ENCODE data around the gene EVA1A. TPM values are rescaled to one million over a fixed set of nuclear protein-coding genes. Genes with fewer than 3 reads are reported as not detected.

Gene EVA1A
- total and polyA plus RNA-seq, 2 of the 8 experiments (the other 6 are each of a cell fraction or from before 2014, with no cell fraction given) = 2.4 to 4.3 TPM

- no peak overlapping the region for H3K27ac ChIP-seq (ENCODE audit: low read depth, low read length)
Observed at GRCh38 chr2:75515584-75516368, 45.0 kb downstream of the EVA1A start.

More at GRCh38 chr2:75515584-75516368, 45.0 kb downstream of the EVA1A start:
- Histone ChIP-seq H3K23me2 (ENCODE audit: low read depth, low read length) (no peaks in the 10 kb centered on the region; the same call in 1 of the 2 replicates), H4K20me1 (replicated peaks in 1 of 2; ENCODE audit: control insufficient read depth in 1 of 2, insufficient read depth in 2 of 2, low read length in 2 of 2) (no peaks in the 10 kb centered on the region), H3K9me3 (ENCODE audit: insufficient read depth in 2 of 2, low read depth in 1 of 2, low read length in 1 of 2) (peaks cover 8 to 9% of the 10 kb centered on the region in 2 experiments), H4K8ac (ENCODE audit: extremely low read depth, insufficient read depth, low read length) (no peak overlapping the region), H2BK5ac (ENCODE audit: low read depth, low read length) (no peak overlapping the region), H3K4me2 (ENCODE audit: insufficient read depth in 1 of 2, low read depth in 2 of 2, low read length in 2 of 2) (no peak overlapping the region), H3K4me3 (ENCODE audit: extremely low read depth in 1 of 4, insufficient read depth in 2 of 4, low read depth in 3 of 4, low read length in 4 of 4) (no peak overlapping the region), H2BK15ac (ENCODE audit: low read length) (no peak overlapping the region), H3K4me1 (replicated peaks in 1 of 4; ENCODE audit: control insufficient read depth in 3 of 4, insufficient read depth in 4 of 4, low read length in 3 of 4) (no peaks in the 10 kb centered on the region), H3K9ac (replicated peaks in 1 of 4; ENCODE audit: extremely low read depth in 1 of 4, low read depth in 3 of 4, low read length in 3 of 4) (no peak overlapping the region), H3K79me1 (ENCODE audit: low read depth, low read length) (no peaks in the 10 kb centered on the region), H3K56ac (replicated peaks; ENCODE audit: insufficient read length, low read depth, low read length) (no peak overlapping the region), H2AFZ (ENCODE audit: low read length) (no peak overlapping the region), H3K4ac (replicated peaks; ENCODE audit: insufficient read length, low read depth, low read length) (no peak overlapping the region), H3K79me2 (ENCODE audit: control insufficient read depth in 1 of 2, insufficient read depth in 2 of 2, low read length in 2 of 2) (no peaks in the 10 kb centered on the region), H4K5ac (ENCODE audit: insufficient read length, low read depth, low read length) (no peak overlapping the region), H2BK20ac (ENCODE audit: low read length) (no peak overlapping the region), H3K27me3 (replicated peaks in 1 of 4; ENCODE audit: control insufficient read depth in 3 of 4, extremely low read depth in 1 of 4, insufficient read depth in 3 of 4, low read length in 3 of 4) (no peaks in the 10 kb centered on the region), H3K14ac (ENCODE audit: insufficient read length) (no peak overlapping the region), H3K36me3 (ENCODE audit: control insufficient read depth in 2 of 4, insufficient read depth in 4 of 4, low read length in 3 of 4) (no peaks in the 10 kb centered on the region), H2AK5ac (ENCODE audit: low read depth, low read length) (no peak overlapping the region), H3K18ac (ENCODE audit: extremely low read depth, low read length) (no peak overlapping the region), H2BK12ac (ENCODE audit: low read depth, low read length) (no peak overlapping the region), H2BK120ac (replicated peaks; ENCODE audit: low read depth, low read length) (no peak overlapping the region), H3K23ac (ENCODE audit: insufficient read length) (no peak overlapping the region), H4K91ac (replicated peaks; ENCODE audit: insufficient read length, low read length) (no peak overlapping the region)
- POLR2A ChIA-PET (ENCODE audit: partially characterized antibody) = no interaction called here
- DNase-seq (ENCODE audit: low read depth in 1 of 2, low spot score in 2 of 2) (no peak), FAIRE-seq (no peak)
- CTCF ChIA-PET (ENCODE audit: partially characterized antibody) = interaction anchor here (1.0 kb wide), 1 partner anchor 15 kb away, joined by 3 read pairs; no protein-coding TSS in a partner anchor
- 92% methylated on average over 7 of the region's 7 CpGs; no CpG with 5 or more reads in 1 of the 2 experiments for WGBS, 2 experiments (ENCODE audit: extremely low coverage in 1 of 2, insufficient coverage in 1 of 2, insufficient read length in 1 of 2, insufficient replicate concordance in 2 of 2, low coverage in 1 of 2, low lambda C conversion rate in 2 of 2, missing lambda C conversion rate in 1 of 2)
- TF ChIP-seq KDM4A (IDR thresholded peaks at IDR 0.05; ENCODE audit: low read depth, low read length, severe bottlenecking) (no peak), SP1 (IDR thresholded peaks at IDR 0.05; ENCODE audit: low read depth, low read length) (no peak)

All from H1 (cell line).